Neural cell (in vitro differentiated cells): Measurements from ENCODE around the gene NAALAD2. TPM values are rescaled to one million over a fixed set of nuclear protein-coding genes. Genes with fewer than 3 reads are reported as not detected.

Source experiments
- H2AFZ ChIP-seq: fragments of 200-600, 300-800 bp; sonication (generic), shearing (Covaris generic); 2 replicates; pipeline ENCODE4 v1.6.0; 2014; ENCODE audit warnings: low read depth, mild to moderate bottlenecking, antibody characterized with exemption, low read length, moderate library complexity
- H3F3A ChIP-seq: fragments of 200-600 bp; shearing (Covaris generic); 2 replicates; pipeline ENCODE4 v1.6.1; 2016; ENCODE audit warnings: mild to moderate bottlenecking, moderate library complexity, mixed read lengths, antibody characterized with exemption, low read length; ENCODE audit not compliant: insufficient read depth, poor library complexity, severe bottlenecking
- H3K27ac ChIP-seq: fragments of 200-600, 300-800 bp; sonication (generic), shearing (Covaris generic); 2 replicates; pipeline ENCODE4 v1.5.1; 2014; ENCODE audit warnings: mild to moderate bottlenecking, low read length, moderate library complexity
- H3K27me3 ChIP-seq: fragments of 300-800, 200-600 bp; sonication (generic), shearing (Covaris generic); 2 replicates; pipeline ENCODE4 v1.6.0; 2014; ENCODE audit warnings: mild to moderate bottlenecking, low read depth, low read length, moderate library complexity; ENCODE audit not compliant: insufficient read depth
- H3K36me3 ChIP-seq: fragments of 300-800, 200-600 bp; sonication (generic), shearing (Covaris generic); 2 replicates; pipeline ENCODE4 v1.5.1; 2014; ENCODE audit warnings: mild to moderate bottlenecking, antibody characterized with exemption, low read length, moderate library complexity; ENCODE audit not compliant: insufficient read depth
- H3K4me2 ChIP-seq: fragments of 300-800, 200-600 bp; sonication (generic), shearing (Covaris generic); 2 replicates; pipeline ENCODE4 v1.6.0; 2014; ENCODE audit warnings: mild to moderate bottlenecking, low read length
- H3K4me3 ChIP-seq: fragments of 300-800, 200-600 bp; sonication (generic), shearing (Covaris generic); 2 replicates; pipeline ENCODE4 v1.5.1; 2014; ENCODE audit warnings: mild to moderate bottlenecking, low read length, moderate library complexity
- H3K79me2 ChIP-seq: fragments of 200-600 bp; shearing (Covaris generic); replicated peaks from 2 replicates; pipeline ENCODE4 v1.6.0; 2014; ENCODE audit warnings: mild to moderate bottlenecking, low read length, moderate library complexity; ENCODE audit not compliant: insufficient read depth
- H3K9ac ChIP-seq: fragments of 300-800, 200-600 bp; sonication (generic), shearing (Covaris generic); 2 replicates; pipeline ENCODE4 v1.6.1; 2016; ENCODE audit warnings: mild to moderate bottlenecking, low read length, mixed read lengths
- H3K9me2 ChIP-seq: fragments of 200-600 bp; shearing (Covaris generic); 2 replicates; pipeline ENCODE4 v1.6.1; 2016; ENCODE audit warnings: mild to moderate bottlenecking, low read length, mixed read lengths; ENCODE audit not compliant: insufficient read depth
- H3K9me3 ChIP-seq: fragments of 200-600, 300-800 bp; sonication (generic), shearing (Covaris generic); 2 replicates; pipeline ENCODE4 v1.6.1; 2016; ENCODE audit warnings: mild to moderate bottlenecking, mixed run types, low read length, moderate library complexity, mixed read lengths
- H4K20me1 ChIP-seq: fragments of 200-600 bp; shearing (Covaris generic); 2 replicates; pipeline ENCODE4 v1.6.1; 2016; ENCODE audit warnings: mild to moderate bottlenecking, mixed run types; ENCODE audit not compliant: insufficient read depth
- EP300 ChIP-seq: fragments of 450-650 bp; conservative IDR thresholded peaks from 2 replicates; pipeline ENCODE4 v1.6.1; 2014; ENCODE audit warnings: antibody characterized with exemption, mild to moderate bottlenecking, moderate library complexity; ENCODE audit not compliant: poor library complexity, severe bottlenecking
- EZH2 ChIP-seq: fragments of 200-600, 300-800 bp; shearing (Covaris generic), sonication (generic); IDR thresholded peaks from 2 replicates; pipeline ENCODE4 v1.6.1; 2014; ENCODE audit warnings: antibody characterized with exemption, low read length, borderline replicate concordance, mild to moderate bottlenecking; ENCODE audit not compliant: insufficient read depth, poor library complexity, severe bottlenecking
- MXI1 ChIP-seq: fragments of 450-650 bp; conservative IDR thresholded peaks from 2 replicates; pipeline ENCODE4 v1.6.1; 2014; ENCODE audit warnings: antibody characterized with exemption, mild to moderate bottlenecking; ENCODE audit not compliant: poor library complexity, severe bottlenecking
- POLR2AphosphoS5 ChIP-seq: IDR thresholded peaks from 2 replicates; pipeline ENCODE4 v1.6.1; 2012
- RAD21 ChIP-seq: fragments of 450-650 bp; conservative IDR thresholded peaks from 2 replicates; pipeline ENCODE4 v1.6.1; 2014; ENCODE audit warnings: antibody characterized with exemption, mild to moderate bottlenecking, moderate library complexity
- SMC3 ChIP-seq: fragments of 450-650 bp; conservative IDR thresholded peaks from 2 replicates; pipeline ENCODE4 v1.6.1; 2014; ENCODE audit warnings: antibody characterized with exemption, mild to moderate bottlenecking, moderate library complexity; ENCODE audit not compliant: poor library complexity
- TAF1 ChIP-seq: IDR thresholded peaks from 2 replicates; pipeline ENCODE4 v1.6.1; 2012; ENCODE audit warnings: low read depth
- polyA plus RNA-seq: library from polyadenylated mRNA; depleted of rRNA; stranded (reverse); fragments of >200 nt; gene quantifications from 2 replicates; pipeline ENCODE4 v1.2.3, GENCODE V29; 2014
- TF ChIP-seq, protein P1 (sequence below): fragments of 450-650 bp; IDR thresholded peaks from 2 replicates; pipeline ENCODE4 v1.5.1; 2014; ENCODE audit warnings: antibody characterized with exemption, mild to moderate bottlenecking, moderate library complexity; ENCODE audit not compliant: poor library complexity, severe bottlenecking
- TF ChIP-seq, protein P2 (sequence below): IDR thresholded peaks from 2 replicates; pipeline ENCODE4 v1.6.1; 2012; ENCODE audit warnings: borderline replicate concordance

The NAALAD2 gene
- polyA plus RNA-seq, 1 donor from 2014 or later: 19.4 TPM

- Histone ChIP-seq H3K79me2 (peaks cover 56% of the 10 kb centered on the region), H3K4me3 (peak overlapping the region; percentile 76), H3K4me2 (no peak overlapping the region)
Observed at GRCh38 chr11:90220391-90220790, 85.9 kb downstream of the NAALAD2 start.

GRCh38 chr11:90221803-90222458 lies 87.5 kb downstream of the NAALAD2 start:
- no peaks in the 10 kb centered on the region for H4K20me1 ChIP-seq

More at GRCh38 chr11:90220391-90220790, 85.9 kb downstream of the NAALAD2 start:
- Histone ChIP-seq H3F3A (no peaks in the 10 kb centered on the region), H3K9me2 (no peaks in the 10 kb centered on the region), H3K27ac (no peak overlapping the region), H3K9ac (no peak overlapping the region), H2AFZ (no peak overlapping the region), H3K27me3 (no peaks in the 10 kb centered on the region), H3K36me3 (no peaks in the 10 kb centered on the region), H4K20me1 (no peaks in the 10 kb centered on the region), H3K9me3 (no peaks in the 10 kb centered on the region)
- TF ChIP-seq EZH2: no peak
- TF ChIP-seq SMC3: no peak
- TF ChIP-seq, protein P1, sequence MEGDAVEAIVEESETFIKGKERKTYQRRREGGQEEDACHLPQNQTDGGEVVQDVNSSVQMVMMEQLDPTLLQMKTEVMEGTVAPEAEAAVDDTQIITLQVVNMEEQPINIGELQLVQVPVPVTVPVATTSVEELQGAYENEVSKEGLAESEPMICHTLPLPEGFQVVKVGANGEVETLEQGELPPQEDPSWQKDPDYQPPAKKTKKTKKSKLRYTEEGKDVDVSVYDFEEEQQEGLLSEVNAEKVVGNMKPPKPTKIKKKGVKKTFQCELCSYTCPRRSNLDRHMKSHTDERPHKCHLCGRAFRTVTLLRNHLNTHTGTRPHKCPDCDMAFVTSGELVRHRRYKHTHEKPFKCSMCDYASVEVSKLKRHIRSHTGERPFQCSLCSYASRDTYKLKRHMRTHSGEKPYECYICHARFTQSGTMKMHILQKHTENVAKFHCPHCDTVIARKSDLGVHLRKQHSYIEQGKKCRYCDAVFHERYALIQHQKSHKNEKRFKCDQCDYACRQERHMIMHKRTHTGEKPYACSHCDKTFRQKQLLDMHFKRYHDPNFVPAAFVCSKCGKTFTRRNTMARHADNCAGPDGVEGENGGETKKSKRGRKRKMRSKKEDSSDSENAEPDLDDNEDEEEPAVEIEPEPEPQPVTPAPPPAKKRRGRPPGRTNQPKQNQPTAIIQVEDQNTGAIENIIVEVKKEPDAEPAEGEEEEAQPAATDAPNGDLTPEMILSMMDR: no peak
- TF ChIP-seq TAF1: no peak
- no peak for TF ChIP-seq RAD21
- TF ChIP-seq MXI1: no peak
- TF ChIP-seq, protein P2, sequence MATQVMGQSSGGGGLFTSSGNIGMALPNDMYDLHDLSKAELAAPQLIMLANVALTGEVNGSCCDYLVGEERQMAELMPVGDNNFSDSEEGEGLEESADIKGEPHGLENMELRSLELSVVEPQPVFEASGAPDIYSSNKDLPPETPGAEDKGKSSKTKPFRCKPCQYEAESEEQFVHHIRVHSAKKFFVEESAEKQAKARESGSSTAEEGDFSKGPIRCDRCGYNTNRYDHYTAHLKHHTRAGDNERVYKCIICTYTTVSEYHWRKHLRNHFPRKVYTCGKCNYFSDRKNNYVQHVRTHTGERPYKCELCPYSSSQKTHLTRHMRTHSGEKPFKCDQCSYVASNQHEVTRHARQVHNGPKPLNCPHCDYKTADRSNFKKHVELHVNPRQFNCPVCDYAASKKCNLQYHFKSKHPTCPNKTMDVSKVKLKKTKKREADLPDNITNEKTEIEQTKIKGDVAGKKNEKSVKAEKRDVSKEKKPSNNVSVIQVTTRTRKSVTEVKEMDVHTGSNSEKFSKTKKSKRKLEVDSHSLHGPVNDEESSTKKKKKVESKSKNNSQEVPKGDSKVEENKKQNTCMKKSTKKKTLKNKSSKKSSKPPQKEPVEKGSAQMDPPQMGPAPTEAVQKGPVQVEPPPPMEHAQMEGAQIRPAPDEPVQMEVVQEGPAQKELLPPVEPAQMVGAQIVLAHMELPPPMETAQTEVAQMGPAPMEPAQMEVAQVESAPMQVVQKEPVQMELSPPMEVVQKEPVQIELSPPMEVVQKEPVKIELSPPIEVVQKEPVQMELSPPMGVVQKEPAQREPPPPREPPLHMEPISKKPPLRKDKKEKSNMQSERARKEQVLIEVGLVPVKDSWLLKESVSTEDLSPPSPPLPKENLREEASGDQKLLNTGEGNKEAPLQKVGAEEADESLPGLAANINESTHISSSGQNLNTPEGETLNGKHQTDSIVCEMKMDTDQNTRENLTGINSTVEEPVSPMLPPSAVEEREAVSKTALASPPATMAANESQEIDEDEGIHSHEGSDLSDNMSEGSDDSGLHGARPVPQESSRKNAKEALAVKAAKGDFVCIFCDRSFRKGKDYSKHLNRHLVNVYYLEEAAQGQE: no peak
- TF ChIP-seq EP300: no peak
- TF ChIP-seq POLR2AphosphoS5: no peak

More at GRCh38 chr11:90221803-90222458, 87.5 kb downstream of the NAALAD2 start:
- peak overlapping the region; percentile 76 for H3K4me3 ChIP-seq
- peaks cover 49% of the 10 kb centered on the region for H3K79me2 ChIP-seq
- H3K9me2 ChIP-seq: no peaks in the 10 kb centered on the region
- H2AFZ ChIP-seq: no peak overlapping the region
- H3K36me3 ChIP-seq: no peaks in the 10 kb centered on the region
- peak overlapping the region; percentile 82 for H3K9ac ChIP-seq
- H3K9me3 ChIP-seq: no peaks in the 10 kb centered on the region
- H3F3A ChIP-seq: no peaks in the 10 kb centered on the region
- peak overlapping the region; percentile 79 for H3K27ac ChIP-seq
- H3K4me2 ChIP-seq: peak overlapping the region; percentile 72
- no peaks in the 10 kb centered on the region for H3K27me3 ChIP-seq
- no peak for TF ChIP-seq POLR2AphosphoS5
- no peak for TF ChIP-seq RAD21
- TF ChIP-seq, protein P1: no peak
- no peak for TF ChIP-seq TAF1
- TF ChIP-seq SMC3: no peak
- TF ChIP-seq EZH2: no peak
- no peak for TF ChIP-seq MXI1
- no peak for TF ChIP-seq EP300
- TF ChIP-seq, protein P2: no peak
